BJ (cell line): ENCODE data around the gene SMIM41. TPM values are rescaled to one million over a fixed set of nuclear protein-coding genes. Genes with fewer than 3 reads are reported as not detected.

Source experiments
- CTCF ChIA-PET: fragments of 350-600 bp; formaldehyde crosslinking; extraction: SDS; loops from one replicate; lab custom pipeline; 2021; ENCODE audit warnings: antibody characterized with exemption, inconsistent platforms; lab: Yijun Ruan, JAX
- POLR2A ChIA-PET: fragments of 300-600 bp; sonication (Branson Sonifier 250); formaldehyde crosslinking; extraction: SDS; loops from one replicate; lab custom pipeline; 2021; ENCODE audit warnings: antibody characterized with exemption; lab: Charles Lee
- DNase-seq: peaks from one replicate; pipeline ENCODE4 v3.0.0-alpha.2; 2011; ENCODE audit warnings: low read depth
- H3K27me3 ChIP-seq: 2 replicates; pipeline ENCODE4 v1.6.0; 2011; ENCODE audit warnings: low read length; ENCODE audit not compliant: control insufficient read depth, insufficient read depth
- H3K36me3 ChIP-seq: 2 replicates; pipeline ENCODE4 v1.5.1; 2011; ENCODE audit warnings: low read length; ENCODE audit not compliant: control insufficient read depth, insufficient read depth
- H3K4me3 ChIP-seq: 2 replicates; pipeline ENCODE4 v1.5.1; 2011; ENCODE audit warnings: low read depth, mild to moderate bottlenecking, control low read depth, low read length
- polyA plus RNA-seq: library from polyadenylated mRNA; depleted of rRNA; stranded (reverse); fragments of >200 nt; gene quantifications from 2 replicates; pipeline ENCODE4 v1.2.3, GENCODE V29; 2011
- TF ChIP-seq, protein P1 (sequence below): IDR thresholded peaks from 2 replicates; pipeline ENCODE4 v1.5.1; 2011; ENCODE audit warnings: low read depth, mild to moderate bottlenecking, control low read depth, inconsistent platforms, low read length, moderate library complexity; ENCODE audit not compliant: insufficient read depth

The SMIM41 gene
- polyA plus RNA-seq, 1 experiment: not detected

DNA sequence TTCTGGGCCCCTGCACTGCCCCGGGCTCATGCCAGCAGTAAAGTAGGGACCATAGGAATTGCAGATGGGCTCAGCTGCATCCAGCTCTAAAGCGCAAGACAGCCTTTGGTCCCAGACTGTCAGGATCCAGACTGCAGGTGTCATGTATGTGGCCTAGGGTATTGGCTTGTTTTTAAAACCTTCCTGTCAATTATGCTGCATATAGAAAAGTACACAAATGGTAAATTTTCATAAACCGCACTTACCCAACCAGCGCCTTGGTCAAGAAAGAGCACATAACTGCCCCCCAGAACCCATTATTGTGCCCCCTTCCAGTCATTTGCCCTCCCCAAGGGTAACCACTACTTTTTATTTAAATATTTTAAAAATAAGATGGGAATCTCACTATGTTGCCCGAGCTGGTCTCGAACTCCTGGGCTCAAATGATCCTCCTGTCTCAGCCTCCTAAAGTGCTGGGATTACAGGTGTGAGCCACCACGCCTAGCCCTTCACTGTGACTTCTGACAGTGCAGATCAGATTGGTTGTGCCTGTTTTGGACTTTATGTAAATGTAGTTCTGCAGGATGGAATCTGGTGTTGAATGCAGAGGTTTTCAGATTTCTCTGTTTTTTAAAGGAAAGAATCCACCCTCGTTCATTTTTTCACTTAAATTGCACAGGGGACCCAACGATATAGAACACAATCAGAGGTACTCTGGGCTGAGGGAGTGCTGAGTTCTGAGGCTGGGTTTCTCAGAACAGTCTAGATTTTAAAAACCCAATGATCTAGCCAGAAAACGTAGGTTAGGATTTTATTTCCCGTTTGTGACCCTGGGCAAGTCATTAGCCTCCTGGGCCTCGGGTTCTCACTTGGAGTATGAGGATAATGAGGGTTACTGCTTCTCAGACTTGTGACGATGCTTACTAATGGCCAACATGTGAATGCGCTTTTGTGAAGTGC lies 21.6 kb upstream of the SMIM41 start:
- TF ChIP-seq, protein P1, sequence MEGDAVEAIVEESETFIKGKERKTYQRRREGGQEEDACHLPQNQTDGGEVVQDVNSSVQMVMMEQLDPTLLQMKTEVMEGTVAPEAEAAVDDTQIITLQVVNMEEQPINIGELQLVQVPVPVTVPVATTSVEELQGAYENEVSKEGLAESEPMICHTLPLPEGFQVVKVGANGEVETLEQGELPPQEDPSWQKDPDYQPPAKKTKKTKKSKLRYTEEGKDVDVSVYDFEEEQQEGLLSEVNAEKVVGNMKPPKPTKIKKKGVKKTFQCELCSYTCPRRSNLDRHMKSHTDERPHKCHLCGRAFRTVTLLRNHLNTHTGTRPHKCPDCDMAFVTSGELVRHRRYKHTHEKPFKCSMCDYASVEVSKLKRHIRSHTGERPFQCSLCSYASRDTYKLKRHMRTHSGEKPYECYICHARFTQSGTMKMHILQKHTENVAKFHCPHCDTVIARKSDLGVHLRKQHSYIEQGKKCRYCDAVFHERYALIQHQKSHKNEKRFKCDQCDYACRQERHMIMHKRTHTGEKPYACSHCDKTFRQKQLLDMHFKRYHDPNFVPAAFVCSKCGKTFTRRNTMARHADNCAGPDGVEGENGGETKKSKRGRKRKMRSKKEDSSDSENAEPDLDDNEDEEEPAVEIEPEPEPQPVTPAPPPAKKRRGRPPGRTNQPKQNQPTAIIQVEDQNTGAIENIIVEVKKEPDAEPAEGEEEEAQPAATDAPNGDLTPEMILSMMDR: no peak
- POLR2A ChIA-PET: no interaction called here
- Histone ChIP-seq H3K36me3 (peaks cover 11% of the 10 kb centered on the region), H3K27me3 (no peaks in the 10 kb centered on the region), H3K4me3 (no peak overlapping the region)
- no peak for DNase-seq
- CTCF ChIA-PET: interaction anchor here (1.5 to 2.7 kb wide), 4 partner anchors 11 to 32 kb away, joined by 4 to 11 read pairs (median 6); partner anchors contain the start of gene ATG101

DNA sequence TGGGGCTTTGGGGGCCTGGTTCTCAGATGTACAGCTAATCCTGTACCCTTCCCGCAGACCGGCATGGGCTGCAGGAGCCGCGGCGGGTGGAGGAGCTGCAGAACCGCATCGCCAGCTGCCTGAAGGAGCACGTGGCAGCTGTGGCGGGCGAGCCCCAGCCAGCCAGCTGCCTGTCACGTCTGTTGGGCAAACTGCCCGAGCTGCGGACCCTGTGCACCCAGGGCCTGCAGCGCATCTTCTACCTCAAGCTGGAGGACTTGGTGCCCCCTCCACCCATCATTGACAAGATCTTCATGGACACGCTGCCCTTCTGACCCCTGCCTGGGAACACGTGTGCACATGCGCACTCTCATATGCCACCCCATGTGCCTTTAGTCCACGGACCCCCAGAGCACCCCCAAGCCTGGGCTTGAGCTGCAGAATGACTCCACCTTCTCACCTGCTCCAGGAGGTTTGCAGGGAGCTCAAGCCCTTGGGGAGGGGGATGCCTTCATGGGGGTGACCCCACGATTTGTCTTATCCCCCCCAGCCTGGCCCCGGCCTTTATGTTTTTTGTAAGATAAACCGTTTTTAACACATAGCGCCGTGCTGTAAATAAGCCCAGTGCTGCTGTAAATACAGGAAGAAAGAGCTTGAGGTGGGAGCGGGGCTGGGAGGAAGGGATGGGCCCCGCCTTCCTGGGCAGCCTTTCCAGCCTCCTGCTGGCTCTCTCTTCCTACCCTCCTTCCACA lies 20.7 kb upstream of the SMIM41 start:
- no peak for DNase-seq
- POLR2A ChIA-PET: no interaction called here
- no peak overlapping the region for H3K4me3 ChIP-seq
- CTCF ChIA-PET: interaction anchor here (0.8 to 6.6 kb wide), 4 partner anchors 10 to 34 kb away, joined by 3 to 59 read pairs (median 7); partner anchors contain the start of gene ATG101
- H3K27me3 ChIP-seq: no peaks in the 10 kb centered on the region
- TF ChIP-seq, protein P1: no peak
- H3K36me3 ChIP-seq: peaks cover 11% of the 10 kb centered on the region

DNA sequence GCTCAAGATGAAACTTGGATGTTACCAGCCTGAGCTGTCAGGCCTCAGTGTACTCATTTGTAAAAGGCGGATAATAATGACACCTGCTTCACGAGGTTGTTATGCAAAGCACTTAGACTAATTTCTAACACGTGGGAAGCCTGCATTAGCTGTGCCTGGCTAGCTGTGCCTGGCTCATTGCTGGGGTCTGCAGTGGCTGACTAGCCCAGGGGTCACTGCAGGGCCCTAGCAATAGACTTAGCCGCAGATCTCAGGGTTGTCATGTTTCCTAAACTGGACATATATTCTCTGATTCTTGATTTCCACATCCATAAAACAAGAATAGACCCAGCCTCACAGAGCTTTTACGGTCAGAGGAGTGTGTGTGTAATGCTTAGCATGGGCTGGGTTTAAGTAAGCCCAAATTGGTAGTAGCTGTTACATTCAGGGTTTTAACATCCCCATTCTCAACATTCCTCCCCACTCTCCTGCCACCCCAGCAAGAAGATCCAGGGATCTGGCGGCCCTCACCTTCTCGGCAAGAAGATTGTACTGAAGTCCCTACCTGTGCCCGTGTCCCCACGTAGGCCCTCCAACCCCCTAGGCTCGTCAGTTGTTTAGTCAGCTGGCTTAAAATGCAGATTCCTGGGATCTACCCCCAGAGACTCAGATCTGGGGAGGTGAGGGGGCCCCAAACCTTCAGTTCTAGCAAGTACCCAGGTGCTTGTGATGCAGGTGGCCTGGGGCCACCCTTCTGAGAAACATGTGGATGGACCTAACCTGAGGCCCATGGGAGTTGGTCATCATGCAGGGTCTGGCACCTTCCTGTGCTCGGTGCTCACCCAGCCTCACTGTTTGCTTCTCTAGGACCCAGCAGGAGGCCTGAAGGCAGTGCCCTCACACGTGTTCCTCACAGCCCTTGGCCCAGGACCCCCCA lies 19.7 kb upstream of the SMIM41 start:
- TF ChIP-seq, protein P1: no peak
- no peak overlapping the region for H3K4me3 ChIP-seq
- no peaks in the 10 kb centered on the region for H3K27me3 ChIP-seq
- DNase-seq: no peak
- H3K36me3 ChIP-seq: peaks cover 11% of the 10 kb centered on the region
- ChIA-PET POLR2A (no interaction called here), CTCF (interaction anchor here (1.1 to 6.6 kb wide), 4 partner anchors 9 to 35 kb away, joined by 4 to 59 read pairs (median 7); partner anchors contain the start of gene ATG101)

DNA sequence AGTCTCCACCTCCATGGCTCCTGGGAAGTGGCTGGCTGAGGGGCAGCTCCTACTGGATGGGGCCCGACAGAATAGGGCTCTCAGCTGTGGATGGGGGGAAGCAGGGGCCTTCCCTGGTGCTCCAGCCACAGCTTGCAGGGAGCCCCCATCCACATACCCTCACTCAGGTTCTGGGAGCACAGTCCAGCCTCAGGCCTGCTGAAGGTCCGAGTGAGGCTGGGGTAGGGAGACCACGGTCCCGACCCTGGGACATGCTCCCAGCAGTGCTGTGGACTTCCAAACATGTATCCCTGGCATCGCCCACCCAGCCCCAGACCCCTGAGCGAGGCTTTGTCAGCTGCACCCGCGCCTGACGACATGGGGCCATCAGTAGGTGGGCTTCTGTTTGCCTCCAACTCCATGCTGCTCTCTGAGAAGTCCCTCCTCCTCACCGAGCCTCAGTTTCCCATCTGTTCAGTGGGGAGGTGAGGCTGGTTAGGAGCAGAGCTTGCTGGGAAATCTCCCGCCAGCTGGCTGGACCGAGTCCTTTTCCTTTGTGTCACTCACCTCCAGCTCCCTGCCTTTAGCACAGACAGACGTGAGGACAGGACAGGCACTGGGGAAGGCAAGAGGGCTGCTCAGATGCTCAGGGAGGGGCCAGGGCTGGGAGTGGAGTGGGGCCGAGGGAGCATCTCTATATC lies 18.9 kb upstream of the SMIM41 start:
- DNase-seq: no peak
- TF ChIP-seq, protein P1: no peak
- no peak overlapping the region for H3K4me3 ChIP-seq
- ChIA-PET POLR2A (no interaction called here), CTCF (interaction anchor here (0.6 to 6.6 kb wide), 5 partner anchors 9 to 53 kb away, joined by 3 to 59 read pairs (median 9); partner anchors contain the start of genes ATG101 and NR4A1)
- no peaks in the 10 kb centered on the region for H3K27me3 ChIP-seq
- peaks cover 8% of the 10 kb centered on the region for H3K36me3 ChIP-seq
